HG02642 (cell line): ENCODE data around the gene PRSS3.
"Not testable (repeated sequence)": the region's sequence is repeated elsewhere in the genome, so short reads cannot be mapped to it uniquely, and the experiment has no call there.

Experiments used
- ATAC-seq: cut with Tn5 transposase; IDR thresholded peaks from one replicate; pipeline ENCODE4 v1.9.1; 2021; ENCODE audit warnings: mild to moderate bottlenecking; ENCODE audit not compliant: unreplicated experiment, poor library complexity

The PRSS3 gene

GRCh38 chr9:33795281-33795680 lies at the start of gene PRSS3:
TSS of gene PRSS3 (plus strand) at chr9:33795561. CDS start at chr9:33795574, 13 bp downstream.
- no peak for ATAC-seq

GRCh38 chr9:33748633-33749304 lies 46.6 kb upstream of the PRSS3 start:
- no peak for ATAC-seq

GRCh38 chr9:33749305-33749654 lies 46.1 kb upstream of the PRSS3 start:
- not testable (repeated sequence) for ATAC-seq

GRCh38 chr9:33750307-33750838 lies 45.0 kb upstream of the PRSS3 start:
- ATAC-seq: no peak

GRCh38 chr9:33750839-33751339 lies 44.5 kb upstream of the PRSS3 start:
- ATAC-seq: no peak

- ATAC-seq: no peak
Observed at GRCh38 chr9:33751536-33752129, 43.7 kb upstream of the PRSS3 start.

GRCh38 chr9:33752130-33752637 lies 43.2 kb upstream of the PRSS3 start:
- no peak for ATAC-seq

GRCh38 chr9:33752789-33753188 lies 42.6 kb upstream of the PRSS3 start:
- ATAC-seq: not testable (repeated sequence)

- not testable (repeated sequence) for ATAC-seq
Observed at GRCh38 chr9:33759648-33760047, 35.7 kb upstream of the PRSS3 start.

- no peak for ATAC-seq
Observed at GRCh38 chr9:33762343-33762742, 33.0 kb upstream of the PRSS3 start.

GRCh38 chr9:33763709-33764108 lies 31.7 kb upstream of the PRSS3 start:
- ATAC-seq: not testable (repeated sequence)

- ATAC-seq: no peak
Observed at GRCh38 chr9:33765411-33765810, 29.9 kb upstream of the PRSS3 start.

GRCh38 chr9:33770156-33770880 lies 25.0 kb upstream of the PRSS3 start:
- ATAC-seq: not testable (repeated sequence)

- ATAC-seq: not testable (repeated sequence)
Observed at GRCh38 chr9:33773135-33773534, 22.2 kb upstream of the PRSS3 start.

- ATAC-seq: not testable (repeated sequence)
Observed at GRCh38 chr9:33774074-33774659, 21.2 kb upstream of the PRSS3 start.

GRCh38 chr9:33776578-33776977 lies 18.8 kb upstream of the PRSS3 start:
- no peak for ATAC-seq

- peak; percentile 85 for ATAC-seq
Observed at GRCh38 chr9:33778700-33779351, 16.5 kb upstream of the PRSS3 start.

GRCh38 chr9:33780276-33780675 lies 15.1 kb upstream of the PRSS3 start:
- ATAC-seq: no peak

GRCh38 chr9:33781736-33782135 lies 13.6 kb upstream of the PRSS3 start:
- no peak for ATAC-seq
